OCI-LY3 (cell line): Measurements from ENCODE around the gene SYNE1.

Experiments
- EZH2phosphoT487 ChIP-seq: fragments of 200-600 bp; shearing (Covaris generic); IDR thresholded peaks from 2 replicates; pipeline ENCODE4 v1.6.1; 2018; ENCODE audit warnings: antibody characterized with exemption, mixed run types, low read depth
- TF ChIP-seq, protein P1 (sequence below): fragments of 200-600, 300-600 bp; sonication (generic); IDR thresholded peaks from 2 replicates; pipeline ENCODE4 v1.5.1; 2014; ENCODE audit warnings: antibody characterized with exemption, low read length, low read depth

DNA sequence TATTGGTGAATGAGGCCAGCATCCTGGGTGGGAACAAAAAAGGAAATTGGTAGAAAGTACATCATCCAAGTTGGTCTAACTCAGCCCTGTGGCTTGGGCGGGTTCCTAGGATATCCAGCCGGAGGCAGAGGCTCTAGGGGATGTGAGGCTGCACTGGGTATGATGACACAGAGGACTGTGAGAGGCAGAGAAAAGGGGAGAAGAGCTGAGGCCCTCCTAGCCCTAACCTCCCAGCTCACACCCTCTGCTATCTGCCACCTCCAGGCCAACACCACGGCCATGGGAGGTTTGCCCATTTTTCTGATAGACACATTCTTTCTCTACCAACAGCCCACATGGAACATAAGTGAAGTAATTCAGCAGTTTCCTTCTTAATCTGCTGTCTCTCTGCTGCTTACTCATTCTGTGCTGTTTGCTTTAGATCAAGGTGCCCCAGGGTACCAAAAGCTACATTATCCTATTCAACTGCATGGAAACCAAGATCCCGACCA is 545.3 kb downstream of the SYNE1 start:
- TF ChIP-seq, protein P1, sequence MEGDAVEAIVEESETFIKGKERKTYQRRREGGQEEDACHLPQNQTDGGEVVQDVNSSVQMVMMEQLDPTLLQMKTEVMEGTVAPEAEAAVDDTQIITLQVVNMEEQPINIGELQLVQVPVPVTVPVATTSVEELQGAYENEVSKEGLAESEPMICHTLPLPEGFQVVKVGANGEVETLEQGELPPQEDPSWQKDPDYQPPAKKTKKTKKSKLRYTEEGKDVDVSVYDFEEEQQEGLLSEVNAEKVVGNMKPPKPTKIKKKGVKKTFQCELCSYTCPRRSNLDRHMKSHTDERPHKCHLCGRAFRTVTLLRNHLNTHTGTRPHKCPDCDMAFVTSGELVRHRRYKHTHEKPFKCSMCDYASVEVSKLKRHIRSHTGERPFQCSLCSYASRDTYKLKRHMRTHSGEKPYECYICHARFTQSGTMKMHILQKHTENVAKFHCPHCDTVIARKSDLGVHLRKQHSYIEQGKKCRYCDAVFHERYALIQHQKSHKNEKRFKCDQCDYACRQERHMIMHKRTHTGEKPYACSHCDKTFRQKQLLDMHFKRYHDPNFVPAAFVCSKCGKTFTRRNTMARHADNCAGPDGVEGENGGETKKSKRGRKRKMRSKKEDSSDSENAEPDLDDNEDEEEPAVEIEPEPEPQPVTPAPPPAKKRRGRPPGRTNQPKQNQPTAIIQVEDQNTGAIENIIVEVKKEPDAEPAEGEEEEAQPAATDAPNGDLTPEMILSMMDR: no peak
- no peak for TF ChIP-seq EZH2phosphoT487
